K562 (cell line): Measurements from ENCODE around the gene ZBED2.

Experiments
- HDAC2 ChIP-seq: fragments of 450-650 bp; IDR thresholded peaks from 2 replicates; pipeline ENCODE4 v1.6.1; 2016; ENCODE audit warnings: mild to moderate bottlenecking
- HNRNPH1 ChIP-seq: fragments of 200-400 bp; formaldehyde crosslinking; optimal IDR thresholded peaks from 2 replicates; pipeline ENCODE3; 2017; ENCODE audit warnings: low read depth, mild to moderate bottlenecking, low read length, moderate library complexity
- JUN ChIP-seq, 2 experiments: sonication (generic) in 1 of 2; formaldehyde crosslinking in 1 of 2; IDR thresholded peaks; 2 replicates each; pipeline versions ENCODE4 v1.6.1 to v1.8.0; 2012 to 2022; ENCODE audit warnings: borderline replicate concordance in 2 of 2, mild to moderate bottlenecking in 2 of 2, improper control_type of control experiment in 1 of 2, low read depth in 1 of 2, low read length in 1 of 2, missing genetic modification reagents in 1 of 2
- RAD21 ChIP-seq, 2 experiments: fragments of 250-450 bp in 1 of 2; fragments of 450-650 bp in 1 of 2; sonication (Bioruptor Pico) in 1 of 2; formaldehyde crosslinking in 1 of 2; IDR thresholded peaks in 1 of 2; conservative IDR thresholded peaks in 1 of 2; 2 replicates each; pipeline versions ENCODE4 v1.4.0 to v1.8.0; 2020 to 2022; ENCODE audit warnings: mild to moderate bottlenecking in 2 of 2, moderate library complexity in 1 of 2
- RFX5 ChIP-seq: IDR thresholded peaks from 2 replicates; pipeline ENCODE4 v1.6.1; 2011; ENCODE audit warnings: low read depth, mild to moderate bottlenecking, improper control_type of control experiment, low read length
- TEAD4 ChIP-seq, 2 experiments: sonication (generic) in 1 of 2; formaldehyde crosslinking in 1 of 2; IDR thresholded peaks; 2 replicates each; pipeline versions ENCODE4 v1.6.1 to v1.8.0; 2012 to 2022; ENCODE audit warnings: borderline replicate concordance in 1 of 2, inconsistent platforms in 1 of 2, low read length in 1 of 2, mild to moderate bottlenecking in 1 of 2, missing genetic modification reagents in 1 of 2
- ZBED1 ChIP-seq: IDR thresholded peaks from 2 replicates; pipeline ENCODE4 v1.6.1; 2014
- TF ChIP-seq, protein P1 (sequence below), 3 experiments: IDR thresholded peaks in 2 of 3; conservative IDR thresholded peaks in 1 of 3; 2 replicates each; pipeline ENCODE4 v1.5.1; 2011 to 2012; ENCODE audit warnings: low read length in 3 of 3, mild to moderate bottlenecking in 3 of 3, control low read depth in 2 of 3, improper control_type of control experiment in 1 of 3, inconsistent platforms in 1 of 3, low read depth in 1 of 3, mixed read lengths in 1 of 3, moderate library complexity in 1 of 3; ENCODE audit not compliant: insufficient read depth in 2 of 3
- TF ChIP-seq, protein P2 (sequence below): fragments of 250-450 bp; sonication (Bioruptor Pico); IDR thresholded peaks from 2 replicates; pipeline ENCODE4 v1.5.0; 2021
- TF ChIP-seq, protein P3 (sequence below): fragments of 250-450 bp; sonication (Bioruptor Pico); IDR thresholded peaks from 2 replicates; pipeline ENCODE4 v1.6.1; 2021; ENCODE audit warnings: mild to moderate bottlenecking
- TF ChIP-seq, protein P4 (sequence below): fragments of 150-350 bp; IDR thresholded peaks from 2 replicates; pipeline ENCODE4 v1.6.1; 2014; ENCODE audit warnings: low read depth, mild to moderate bottlenecking, low read length, borderline replicate concordance

DNA sequence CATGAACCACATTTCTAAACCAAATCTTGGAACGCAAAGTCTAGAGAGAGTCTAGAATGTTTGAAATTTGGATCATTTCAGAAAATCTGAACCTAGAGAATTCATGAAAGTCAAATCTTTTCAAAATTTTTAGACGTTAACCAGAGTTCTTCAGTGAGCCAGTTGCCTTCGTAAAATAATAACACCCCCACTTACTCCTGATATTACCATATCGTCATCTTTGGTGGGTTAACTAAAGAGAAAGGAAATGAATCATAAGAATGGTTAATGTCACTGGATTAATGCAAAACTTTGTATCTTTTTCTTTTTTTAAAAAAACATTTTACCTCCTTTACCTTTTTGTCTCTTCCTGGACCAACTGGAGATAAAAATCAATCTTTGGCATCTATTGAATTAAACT, 1.2 kb upstream of the ZBED2 start:
- TF ChIP-seq, protein P1, sequence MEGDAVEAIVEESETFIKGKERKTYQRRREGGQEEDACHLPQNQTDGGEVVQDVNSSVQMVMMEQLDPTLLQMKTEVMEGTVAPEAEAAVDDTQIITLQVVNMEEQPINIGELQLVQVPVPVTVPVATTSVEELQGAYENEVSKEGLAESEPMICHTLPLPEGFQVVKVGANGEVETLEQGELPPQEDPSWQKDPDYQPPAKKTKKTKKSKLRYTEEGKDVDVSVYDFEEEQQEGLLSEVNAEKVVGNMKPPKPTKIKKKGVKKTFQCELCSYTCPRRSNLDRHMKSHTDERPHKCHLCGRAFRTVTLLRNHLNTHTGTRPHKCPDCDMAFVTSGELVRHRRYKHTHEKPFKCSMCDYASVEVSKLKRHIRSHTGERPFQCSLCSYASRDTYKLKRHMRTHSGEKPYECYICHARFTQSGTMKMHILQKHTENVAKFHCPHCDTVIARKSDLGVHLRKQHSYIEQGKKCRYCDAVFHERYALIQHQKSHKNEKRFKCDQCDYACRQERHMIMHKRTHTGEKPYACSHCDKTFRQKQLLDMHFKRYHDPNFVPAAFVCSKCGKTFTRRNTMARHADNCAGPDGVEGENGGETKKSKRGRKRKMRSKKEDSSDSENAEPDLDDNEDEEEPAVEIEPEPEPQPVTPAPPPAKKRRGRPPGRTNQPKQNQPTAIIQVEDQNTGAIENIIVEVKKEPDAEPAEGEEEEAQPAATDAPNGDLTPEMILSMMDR (IDR thresholded peaks at IDR 0.05 in 2 of 3, conservative IDR thresholded peaks at IDR 0.05 in 1 of 3; ENCODE audit: insufficient read depth in 2 of 3, low read depth in 1 of 3, low read length in 3 of 3) = no peak
- TF ChIP-seq TEAD4 (IDR thresholded peaks at IDR 0.05; ENCODE audit: low read length) = no peak
- no peak for TF ChIP-seq TEAD4 (CRISPR knock-in tag; IDR thresholded peaks at IDR 0.05; ENCODE audit: borderline replicate concordance)
- no peak for TF ChIP-seq RAD21 (CRISPR knock-in tag; conservative IDR thresholded peaks at IDR 0.05 in 1 of 2, IDR thresholded peaks at IDR 0.05 in 1 of 2)
- TF ChIP-seq JUN (IDR thresholded peaks at IDR 0.05; ENCODE audit: borderline replicate concordance, low read depth, low read length) = no peak
- TF ChIP-seq JUN (CRISPR knock-in tag; IDR thresholded peaks at IDR 0.05; ENCODE audit: borderline replicate concordance) = no peak
- TF ChIP-seq, protein P2, sequence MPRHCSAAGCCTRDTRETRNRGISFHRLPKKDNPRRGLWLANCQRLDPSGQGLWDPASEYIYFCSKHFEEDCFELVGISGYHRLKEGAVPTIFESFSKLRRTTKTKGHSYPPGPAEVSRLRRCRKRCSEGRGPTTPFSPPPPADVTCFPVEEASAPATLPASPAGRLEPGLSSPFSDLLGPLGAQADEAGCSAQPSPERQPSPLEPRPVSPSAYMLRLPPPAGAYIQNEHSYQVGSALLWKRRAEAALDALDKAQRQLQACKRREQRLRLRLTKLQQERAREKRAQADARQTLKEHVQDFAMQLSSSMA (CRISPR knock-in tag) = no peak
- TF ChIP-seq HDAC2 = no peak
- no peak for TF ChIP-seq HNRNPH1
- TF ChIP-seq, protein P3, sequence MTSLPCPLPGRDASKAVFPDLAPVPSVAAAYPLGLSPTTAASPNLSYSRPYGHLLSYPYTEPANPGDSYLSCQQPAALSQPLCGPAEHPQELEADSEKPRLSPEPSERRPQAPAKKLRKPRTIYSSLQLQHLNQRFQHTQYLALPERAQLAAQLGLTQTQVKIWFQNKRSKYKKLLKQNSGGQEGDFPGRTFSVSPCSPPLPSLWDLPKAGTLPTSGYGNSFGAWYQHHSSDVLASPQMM (CRISPR knock-in tag) = no peak
- TF ChIP-seq RFX5 = no peak
- TF ChIP-seq, protein P4, sequence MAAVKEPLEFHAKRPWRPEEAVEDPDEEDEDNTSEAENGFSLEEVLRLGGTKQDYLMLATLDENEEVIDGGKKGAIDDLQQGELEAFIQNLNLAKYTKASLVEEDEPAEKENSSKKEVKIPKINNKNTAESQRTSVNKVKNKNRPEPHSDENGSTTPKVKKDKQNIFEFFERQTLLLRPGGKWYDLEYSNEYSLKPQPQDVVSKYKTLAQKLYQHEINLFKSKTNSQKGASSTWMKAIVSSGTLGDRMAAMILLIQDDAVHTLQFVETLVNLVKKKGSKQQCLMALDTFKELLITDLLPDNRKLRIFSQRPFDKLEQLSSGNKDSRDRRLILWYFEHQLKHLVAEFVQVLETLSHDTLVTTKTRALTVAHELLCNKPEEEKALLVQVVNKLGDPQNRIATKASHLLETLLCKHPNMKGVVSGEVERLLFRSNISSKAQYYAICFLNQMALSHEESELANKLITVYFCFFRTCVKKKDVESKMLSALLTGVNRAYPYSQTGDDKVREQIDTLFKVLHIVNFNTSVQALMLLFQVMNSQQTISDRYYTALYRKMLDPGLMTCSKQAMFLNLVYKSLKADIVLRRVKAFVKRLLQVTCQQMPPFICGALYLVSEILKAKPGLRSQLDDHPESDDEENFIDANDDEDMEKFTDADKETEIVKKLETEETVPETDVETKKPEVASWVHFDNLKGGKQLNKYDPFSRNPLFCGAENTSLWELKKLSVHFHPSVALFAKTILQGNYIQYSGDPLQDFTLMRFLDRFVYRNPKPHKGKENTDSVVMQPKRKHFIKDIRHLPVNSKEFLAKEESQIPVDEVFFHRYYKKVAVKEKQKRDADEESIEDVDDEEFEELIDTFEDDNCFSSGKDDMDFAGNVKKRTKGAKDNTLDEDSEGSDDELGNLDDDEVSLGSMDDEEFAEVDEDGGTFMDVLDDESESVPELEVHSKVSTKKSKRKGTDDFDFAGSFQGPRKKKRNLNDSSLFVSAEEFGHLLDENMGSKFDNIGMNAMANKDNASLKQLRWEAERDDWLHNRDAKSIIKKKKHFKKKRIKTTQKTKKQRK = no peak
- no peak for TF ChIP-seq ZBED1
